Cardiac muscle cell (in vitro differentiated cells and primary cell): ENCODE measurements around the gene MADD. TPM values are rescaled to one million over a fixed set of nuclear protein-coding genes. Genes with fewer than 3 reads are reported as not detected.
A peak's percentile ranks its signal among the peaks of the same experiment; 100 is the strongest.

Experiments
- DNase-seq, 2 donors: peaks; one replicate each; pipeline versions ENCODE4 v3.0.0 to v3.0.0-alpha.2; 2010 to 2017; ENCODE audit warnings: low read depth in 1 of 2, low spot score in 1 of 2
- H3K27ac ChIP-seq: fragments of 200-600 bp; sonication (generic); 2 replicates; pipeline ENCODE4 v1.5.1; 2016
- H3K27me3 ChIP-seq: fragments of 200-600 bp; sonication (generic); 2 replicates; pipeline ENCODE4 v1.6.0; 2016; ENCODE audit warnings: control low read depth
- H3K36me3 ChIP-seq: fragments of 200-600 bp; sonication (generic); 2 replicates; pipeline ENCODE4 v1.5.1; 2016; ENCODE audit warnings: control low read depth
- H3K4me1 ChIP-seq: fragments of 200-600 bp; sonication (generic); 2 replicates; pipeline ENCODE4 v1.8.1; 2017; ENCODE audit warnings: low read depth, mild to moderate bottlenecking, mixed run types
- H3K4me3 ChIP-seq: fragments of 200-600 bp; sonication (generic); 2 replicates; pipeline ENCODE4 v1.5.1; 2016; ENCODE audit warnings: mild to moderate bottlenecking
- H3K9me3 ChIP-seq: fragments of 200-600 bp; sonication (generic); 2 replicates; pipeline ENCODE4 v1.5.1; 2017; ENCODE audit warnings: low read depth, mild to moderate bottlenecking, control low read depth
- CTCF ChIP-seq: IDR thresholded peaks from 2 replicates; pipeline ENCODE4 v1.5.1; 2012; ENCODE audit warnings: low read depth, mild to moderate bottlenecking, low read length
- polyA plus RNA-seq: library from polyadenylated mRNA; unstranded; fragments of >200 nt; fragmentation: Nextera tagmentation; extraction: Ambion mirVana; gene quantifications from 2 replicates; pipeline ENCODE4 v1.2.1, GENCODE V29; 2016
- total RNA-seq: library from RNA; depleted of rRNA; stranded (reverse); fragments of >200 nt; gene quantifications from 2 replicates; pipeline ENCODE4 v1.2.3, GENCODE V29; 2016

The MADD gene
- total and polyA plus RNA-seq, 2 experiments from 2014 or later, result 58.8 to 103 TPM

GRCh38 chr11:47325271-47326041 lies 55.5 kb downstream of the MADD start:
- H3K36me3 ChIP-seq, result peaks cover 20% of the 10 kb centered on the region

GRCh38 chr11:47326198-47326597 lies 56.3 kb downstream of the MADD start:
- no peak overlapping the region for H3K4me3 ChIP-seq
- H3K9me3 ChIP-seq, result no peaks in the 10 kb centered on the region
- no peaks in the 10 kb centered on the region for H3K27me3 ChIP-seq
- H3K36me3 ChIP-seq, result peaks cover 26% of the 10 kb centered on the region
- no peak for TF ChIP-seq CTCF
- no peak for DNase-seq
- H3K27ac ChIP-seq, result peak overlapping the region; percentile 85
- H3K4me1 ChIP-seq, result no peaks in the 10 kb centered on the region

More at GRCh38 chr11:47325271-47326041, 55.5 kb downstream of the MADD start:
- no peaks in the 10 kb centered on the region for H3K9me3 ChIP-seq
- peak overlapping the region; percentile 85 for H3K27ac ChIP-seq
- H3K4me1 ChIP-seq, result no peaks in the 10 kb centered on the region
- no peak overlapping the region for H3K4me3 ChIP-seq
- no peak for TF ChIP-seq CTCF
- no peaks in the 10 kb centered on the region for H3K27me3 ChIP-seq
- no peak for DNase-seq

GRCh38 chr11:47327025-47327424 lies 57.1 kb downstream of the MADD start:
- H3K36me3 ChIP-seq, result peaks cover 29% of the 10 kb centered on the region
- no peak for TF ChIP-seq CTCF
- no peak for DNase-seq
- no peaks in the 10 kb centered on the region for H3K27me3 ChIP-seq
- no peaks in the 10 kb centered on the region for H3K4me1 ChIP-seq
- peak overlapping the region; percentile 85 for H3K27ac ChIP-seq
- H3K4me3 ChIP-seq, result no peak overlapping the region
- no peaks in the 10 kb centered on the region for H3K9me3 ChIP-seq

GRCh38 chr11:47327949-47328348 lies 58.0 kb downstream of the MADD start:
- H3K4me3 ChIP-seq, result no peak overlapping the region
- H3K4me1 ChIP-seq, result no peaks in the 10 kb centered on the region
- H3K36me3 ChIP-seq, result peaks cover 37% of the 10 kb centered on the region
- H3K9me3 ChIP-seq, result no peaks in the 10 kb centered on the region
- no peak for TF ChIP-seq CTCF
- no peak for DNase-seq
- H3K27ac ChIP-seq, result peak overlapping the region; percentile 85
- no peaks in the 10 kb centered on the region for H3K27me3 ChIP-seq

- Histone ChIP-seq H3K27me3 (no peaks in the 10 kb centered on the region), H3K4me1 (no peaks in the 10 kb centered on the region), H3K27ac (peak overlapping the region; percentile 85), H3K9me3 (no peaks in the 10 kb centered on the region), H3K36me3 (peaks cover 45% of the 10 kb centered on the region), H3K4me3 (no peak overlapping the region)
- no peak for TF ChIP-seq CTCF
- no peak for DNase-seq
Measured at GRCh38 chr11:47328449-47329390, 58.8 kb downstream of the MADD start.
